OCI-M1 (cell line): Measurements from ENCODE around the gene MRPS6.

Source experiments
- DNase-seq: peaks from one replicate; lab custom pipeline; 2025; lab: John Stamatoyannopoulos, UW

MRPS6 gene

GRCh38 chr21:34133392-34133791 lies 60.0 kb downstream of the MRPS6 start:
- DNase-seq, result no peak

GRCh38 chr21:34133802-34134201 lies 60.4 kb downstream of the MRPS6 start:
- DNase-seq, result peak; percentile 30

GRCh38 chr21:34135330-34135729 lies 62.0 kb downstream of the MRPS6 start:
- no peak for DNase-seq

GRCh38 chr21:34141373-34141772 lies 68.0 kb downstream of the MRPS6 start:
- no peak for DNase-seq

GRCh38 chr21:34143685-34144182 lies 70.4 kb downstream of the MRPS6 start:
- DNase-seq, result no peak

- no peak for DNase-seq
Observed at GRCh38 chr21:34144224-34144623, 70.8 kb downstream of the MRPS6 start.

GRCh38 chr21:34147792-34148418 lies 74.5 kb downstream of the MRPS6 start:
- DNase-seq, result no peak

- DNase-seq, result no peak
Observed at GRCh38 chr21:34148419-34148804, 75.0 kb downstream of the MRPS6 start.

GRCh38 chr21:34148826-34149558 lies 75.6 kb downstream of the MRPS6 start:
- no peak for DNase-seq

- no peak for DNase-seq
Observed at GRCh38 chr21:34152500-34152899, 79.1 kb downstream of the MRPS6 start.

- DNase-seq, result no peak
Observed at GRCh38 chr21:34154878-34155277, 81.5 kb downstream of the MRPS6 start.

- no peak for DNase-seq
Observed at GRCh38 chr21:34156957-34157356, 83.6 kb downstream of the MRPS6 start.

GRCh38 chr21:34157521-34157920 lies 84.1 kb downstream of the MRPS6 start:
- DNase-seq, result no peak

GRCh38 chr21:34158866-34159835 lies 85.8 kb downstream of the MRPS6 start:
- no peak for DNase-seq

GRCh38 chr21:34166468-34166867 lies 93.1 kb downstream of the MRPS6 start:
- peak; percentile 17 for DNase-seq

- no peak for DNase-seq
Observed at GRCh38 chr21:34170886-34171285, 97.5 kb downstream of the MRPS6 start.

GRCh38 chr21:34174470-34174869 lies 101.1 kb downstream of the MRPS6 start:
- DNase-seq, result no peak

GRCh38 chr21:34176448-34176847 lies 103.1 kb downstream of the MRPS6 start:
- no peak for DNase-seq

- no peak for DNase-seq
Observed at GRCh38 chr21:34177919-34178567, 104.7 kb downstream of the MRPS6 start.

GRCh38 chr21:34179204-34179935 lies 106.0 kb downstream of the MRPS6 start:
- no peak for DNase-seq

- DNase-seq, result no peak
Observed at GRCh38 chr21:34180407-34180806, 107.0 kb downstream of the MRPS6 start.
